Hematopoietic multipotent progenitor cell treated with erythropoietin and hydrocortisone succinate and interleukin-3 and kit ligand, for 17 days (in vitro differentiated cells): ENCODE measurements around the gene ATP9A.
"Not testable (repeated sequence)": the region's sequence is repeated elsewhere in the genome, so short reads cannot be mapped to it uniquely, and the experiment has no call there.

ENCODE experiments used
- DNase-seq: peaks from one replicate; pipeline ENCODE4 v3.0.0-alpha.2; 2015; ENCODE audit warnings: low spot score

The ATP9A gene

DNA sequence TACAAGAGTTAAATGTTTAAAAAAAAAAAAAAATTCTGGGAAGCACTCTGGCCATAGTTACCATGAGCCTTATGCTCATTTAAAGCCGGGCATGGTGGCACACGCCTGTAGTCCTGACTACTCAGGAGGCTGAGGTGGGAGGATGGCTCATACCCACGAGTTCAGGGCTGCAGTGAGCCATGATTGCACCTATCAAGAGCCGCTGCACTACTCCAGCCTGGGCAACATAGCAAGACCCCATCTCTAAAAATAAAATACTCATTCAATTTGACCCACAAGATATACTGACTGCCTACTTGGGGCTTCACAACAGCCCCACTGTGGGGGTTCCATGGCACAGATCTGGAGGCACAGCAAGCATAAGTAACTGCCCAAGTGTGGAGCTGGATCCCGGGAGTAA, 113.7 kb downstream of the ATP9A start:
- no peak for DNase-seq

DNA sequence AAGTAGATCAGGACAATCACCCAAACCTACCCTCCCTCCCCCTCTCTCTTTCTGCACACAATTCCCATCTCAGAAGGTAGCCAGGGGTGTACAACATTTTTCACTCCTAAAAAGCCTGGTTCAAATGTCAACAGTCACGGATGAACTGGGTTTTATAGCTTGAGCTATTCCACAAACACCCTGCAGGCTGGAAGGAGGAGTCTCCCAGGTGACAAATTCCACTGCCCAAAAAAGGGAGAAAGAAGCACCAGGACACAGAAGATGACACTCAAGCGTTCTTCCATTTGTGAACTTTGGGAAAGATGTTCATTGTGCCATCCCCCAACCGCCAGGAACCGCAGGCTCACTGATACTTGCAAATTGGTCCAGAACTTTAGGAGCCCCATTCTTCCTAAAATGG, 114.1 kb downstream of the ATP9A start:
- DNase-seq = no peak

DNA sequence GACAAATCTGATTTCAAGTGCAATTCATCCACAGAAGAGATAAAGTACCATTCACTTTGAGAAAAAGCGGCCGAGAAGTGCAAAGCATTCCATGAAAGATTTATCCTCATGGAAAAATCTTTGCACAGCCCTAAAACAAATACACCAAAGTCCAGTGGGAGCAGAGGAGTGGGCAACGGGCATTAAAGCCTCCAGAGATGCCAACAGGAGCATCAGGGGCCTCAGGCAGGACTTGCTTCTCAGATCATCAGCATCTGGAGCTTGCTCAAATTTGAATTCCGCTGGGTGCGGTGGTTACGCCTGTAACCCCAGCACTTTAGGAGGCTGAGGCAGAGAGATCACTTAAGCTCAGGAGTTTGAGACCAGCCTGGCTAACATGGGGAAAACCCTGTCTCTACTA, 115.0 kb downstream of the ATP9A start:
- DNase-seq = no peak

DNA sequence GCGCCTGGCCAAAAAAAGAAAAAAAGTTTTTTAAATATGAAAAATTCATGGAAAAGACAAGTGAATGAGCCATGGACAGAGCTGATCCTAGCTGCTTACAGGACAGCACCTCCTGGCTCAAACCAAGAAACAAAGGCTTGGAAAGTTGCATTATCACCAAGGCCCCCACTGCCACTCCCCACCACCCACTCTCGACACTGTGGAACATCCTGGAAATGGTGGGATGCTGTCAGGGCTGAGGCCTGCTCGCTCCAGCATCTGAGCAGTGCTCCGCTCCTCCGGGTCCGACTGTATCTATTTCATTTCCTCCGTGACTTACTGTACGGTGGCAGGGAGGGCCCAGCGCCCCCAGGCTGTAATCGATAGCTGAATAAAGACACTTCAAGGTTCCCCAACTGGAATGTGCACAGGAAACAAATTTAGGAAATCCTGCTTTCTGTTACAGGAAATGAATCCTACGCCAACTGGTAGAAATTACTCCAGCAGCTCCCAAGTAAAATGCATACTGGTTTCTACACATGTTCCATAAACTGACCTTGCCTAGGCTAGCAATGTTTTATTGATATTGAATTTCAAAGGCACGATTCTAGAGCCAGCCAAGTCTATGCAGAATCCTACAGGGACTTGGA, 116.2 kb downstream of the ATP9A start:
- DNase-seq = no peak

DNA sequence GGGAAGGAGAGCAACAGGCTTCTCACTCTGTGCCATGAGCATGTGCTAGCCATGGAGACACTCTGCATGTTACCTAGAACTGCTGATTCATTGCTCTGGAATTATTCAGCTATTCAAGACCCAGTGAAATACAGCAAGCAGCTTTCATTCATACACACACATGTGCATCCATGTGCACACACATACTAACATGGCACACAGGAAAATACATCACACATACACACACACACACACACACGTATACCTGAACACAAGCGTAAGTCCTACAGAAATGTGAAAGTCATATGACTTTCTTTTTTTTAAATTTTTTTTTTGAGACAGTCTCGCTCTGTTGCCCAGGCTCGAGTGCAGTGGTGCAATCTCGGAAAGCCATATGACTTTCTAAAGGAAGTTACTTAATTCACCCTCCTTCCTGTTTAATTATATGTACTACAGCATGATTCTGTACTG, 117.5 kb downstream of the ATP9A start:
- DNase-seq = no peak

DNA sequence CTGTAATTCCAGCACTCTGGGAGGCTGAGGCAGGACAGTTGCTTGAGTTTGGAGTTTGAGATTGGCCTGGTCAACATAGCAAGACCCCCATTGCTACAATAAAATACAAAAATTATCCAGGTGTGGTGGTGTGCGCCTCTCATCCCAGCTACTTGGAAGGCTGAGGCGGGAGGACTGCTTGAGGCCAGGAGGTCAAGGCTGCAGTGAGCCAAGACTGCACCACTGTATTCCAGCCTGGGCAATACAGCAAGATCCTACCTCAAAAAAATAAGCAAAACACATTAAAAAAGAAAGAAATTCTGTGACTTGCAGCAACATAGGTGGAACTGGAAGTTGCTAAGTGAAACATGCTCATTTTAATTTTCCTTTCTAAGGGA, 119.6 kb downstream of the ATP9A start:
- no peak for DNase-seq

DNA sequence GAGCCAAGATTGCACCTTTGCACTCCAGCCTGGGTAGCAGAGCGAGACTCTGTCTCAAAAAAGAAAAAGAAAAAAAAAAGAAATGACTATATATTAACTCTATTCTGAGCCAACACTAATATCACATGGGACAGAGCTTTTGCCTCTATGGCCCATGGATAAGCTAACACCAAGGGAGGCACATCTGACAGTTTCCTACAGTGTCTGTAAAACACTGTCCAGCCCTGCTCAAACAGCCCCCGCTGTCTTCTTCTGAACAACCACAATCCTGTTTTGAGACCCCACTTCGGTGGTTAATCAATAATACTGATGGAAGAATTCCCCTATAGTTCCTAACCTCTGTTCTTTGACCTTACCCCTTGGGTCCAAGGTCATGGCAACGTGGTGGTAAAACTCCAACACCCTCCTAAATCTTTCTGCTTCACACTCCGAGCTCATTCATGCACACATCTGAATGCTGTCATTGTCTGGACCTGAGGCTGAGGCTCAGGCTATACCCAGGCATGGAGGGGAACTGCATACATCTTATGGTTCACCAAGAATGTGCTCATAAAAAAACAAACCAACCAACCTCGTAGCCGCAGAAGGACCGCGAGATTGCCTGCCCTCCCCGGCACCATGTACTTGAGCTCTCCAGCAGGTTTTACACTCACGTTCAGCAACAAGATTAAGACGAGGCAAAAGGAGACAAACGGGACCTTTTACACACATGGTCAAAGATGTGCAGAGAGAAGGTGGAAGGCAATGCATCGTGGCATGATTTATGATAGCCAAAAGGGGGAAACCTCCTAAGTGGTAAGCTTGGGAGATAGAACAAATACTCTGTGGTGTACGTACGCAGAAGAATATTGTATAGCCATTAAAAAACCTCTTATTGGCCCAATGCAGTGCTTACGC, 120.3 kb downstream of the ATP9A start:
- DNase-seq = no peak

DNA sequence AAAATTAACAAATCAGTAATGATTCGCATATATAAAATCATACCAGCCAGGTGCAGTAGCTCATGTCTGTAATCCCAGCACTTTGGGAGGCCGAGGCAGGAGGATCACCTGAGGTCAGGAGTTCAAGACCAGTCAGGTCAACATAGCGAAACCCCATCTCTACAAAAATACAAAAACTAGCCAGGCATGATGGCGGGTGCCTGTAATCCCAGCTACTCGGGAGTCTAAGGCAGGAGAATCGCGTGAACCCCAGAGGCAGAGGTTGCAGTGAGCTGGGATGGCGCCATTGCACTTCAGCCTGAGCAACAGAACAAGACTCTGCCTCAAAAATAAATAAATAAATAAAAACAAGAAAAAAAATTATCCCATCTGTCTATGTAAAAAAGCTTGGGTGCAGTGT, 124.4 kb downstream of the ATP9A start:
- not testable (repeated sequence) for DNase-seq

DNA sequence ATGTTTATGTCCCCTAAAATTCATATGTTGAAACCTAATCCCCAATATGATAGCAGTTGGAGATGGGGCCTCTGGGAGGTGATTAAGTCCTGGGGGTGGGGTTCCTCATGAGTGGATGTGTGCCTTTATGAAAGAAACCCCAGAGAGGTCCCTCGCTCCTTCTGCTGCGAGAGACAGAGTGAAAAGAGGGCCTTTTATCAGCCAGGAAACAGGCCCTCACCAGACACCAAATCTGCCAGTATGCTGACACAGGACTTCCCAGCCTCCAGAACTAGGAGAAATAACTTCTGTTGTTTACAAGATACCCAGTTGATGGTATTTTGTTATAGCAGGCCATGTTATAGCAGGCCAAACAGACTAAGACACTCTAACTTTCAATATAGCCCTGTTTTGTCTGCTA, 124.8 kb downstream of the ATP9A start:
- DNase-seq = no peak

DNA sequence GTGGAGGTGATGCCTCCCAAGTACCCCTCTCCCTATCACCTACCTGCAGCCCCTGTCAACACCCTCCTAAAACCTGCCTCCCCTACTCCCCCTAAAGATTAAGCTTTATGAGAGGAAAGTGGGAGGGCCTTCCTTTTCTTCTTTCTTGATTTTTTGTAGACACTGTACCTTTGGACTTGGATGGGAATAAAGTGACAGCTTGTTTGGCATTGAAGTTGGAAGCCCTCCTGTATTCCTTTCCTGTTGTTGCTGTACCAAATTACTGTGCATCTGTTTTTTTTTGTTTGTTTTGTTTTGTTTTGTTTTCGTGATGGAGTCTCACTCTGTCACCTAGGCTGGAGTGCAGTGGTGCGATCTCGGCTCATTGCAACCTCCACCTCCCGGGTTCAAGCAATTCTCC, 126.3 kb downstream of the ATP9A start:
- DNase-seq = no peak

DNA sequence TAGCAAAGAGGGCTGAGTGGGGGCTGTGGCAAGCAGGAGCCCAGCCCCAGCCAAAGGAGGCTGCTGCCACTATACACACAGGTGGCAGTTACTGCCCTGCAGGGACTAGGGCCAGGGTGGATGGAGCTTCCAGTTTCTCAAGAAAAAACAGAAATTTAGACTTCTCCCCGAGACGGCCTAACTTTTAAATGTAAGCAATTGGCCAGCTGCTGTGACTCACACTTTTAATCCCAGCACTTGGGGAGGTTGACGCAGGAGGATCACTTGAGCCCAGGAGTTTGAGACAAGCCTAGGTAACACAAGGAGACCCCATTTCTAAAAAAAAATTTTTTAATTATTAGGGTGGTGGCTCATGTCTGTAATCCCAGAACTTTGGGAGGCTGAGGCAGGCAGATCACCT, 127.4 kb downstream of the ATP9A start:
- DNase-seq = no peak

DNA sequence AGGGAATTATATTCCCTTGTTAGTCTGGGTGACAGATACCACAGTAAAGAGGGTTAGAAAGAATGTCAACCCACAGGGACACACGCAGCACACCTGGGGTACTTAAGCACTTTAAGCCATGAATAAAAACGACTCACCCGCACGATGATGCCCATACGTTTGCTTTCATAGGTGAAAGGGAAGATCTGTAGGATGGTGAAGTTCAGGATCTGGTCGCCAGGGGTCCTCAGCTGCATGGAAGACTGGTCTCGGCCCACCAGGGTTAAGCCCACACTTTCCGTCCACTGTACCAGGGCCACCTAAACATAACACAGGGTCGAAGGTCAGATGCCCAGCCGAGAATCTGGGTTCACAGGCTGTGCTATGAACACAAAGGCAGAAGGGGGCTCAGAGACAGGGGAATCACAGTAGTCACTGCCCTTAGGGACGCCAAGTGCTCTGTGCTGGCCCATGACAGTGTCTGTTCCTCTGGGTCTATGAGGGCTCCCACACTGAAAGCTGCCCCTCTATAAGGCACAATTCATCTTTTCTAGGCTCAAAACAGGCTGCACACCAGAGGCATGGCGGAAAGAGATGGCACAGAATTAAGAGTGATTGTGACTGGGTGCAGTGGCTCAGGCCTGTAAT, 128.9 kb downstream of the ATP9A start:
- DNase-seq = peak; percentile 21

DNA sequence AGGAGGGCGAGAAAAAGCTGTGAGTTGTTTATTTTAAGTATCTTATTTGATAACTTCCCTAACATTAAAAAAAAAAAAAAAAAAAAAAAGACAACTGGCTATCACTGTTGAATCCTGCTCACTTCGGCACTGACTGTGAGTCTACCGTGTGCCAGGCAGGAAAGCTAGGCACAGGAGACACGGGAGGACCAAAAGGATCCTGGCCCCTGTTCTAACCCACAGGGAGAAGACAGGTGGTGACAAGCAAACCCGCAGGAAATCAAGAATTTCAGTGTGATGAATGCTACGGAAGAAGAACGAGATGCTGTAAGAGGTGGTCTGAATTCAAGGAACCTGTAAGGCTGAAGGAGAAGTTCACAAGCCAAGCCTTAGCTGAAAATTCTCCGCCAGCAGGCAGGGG, 130.9 kb downstream of the ATP9A start:
- DNase-seq = no peak

DNA sequence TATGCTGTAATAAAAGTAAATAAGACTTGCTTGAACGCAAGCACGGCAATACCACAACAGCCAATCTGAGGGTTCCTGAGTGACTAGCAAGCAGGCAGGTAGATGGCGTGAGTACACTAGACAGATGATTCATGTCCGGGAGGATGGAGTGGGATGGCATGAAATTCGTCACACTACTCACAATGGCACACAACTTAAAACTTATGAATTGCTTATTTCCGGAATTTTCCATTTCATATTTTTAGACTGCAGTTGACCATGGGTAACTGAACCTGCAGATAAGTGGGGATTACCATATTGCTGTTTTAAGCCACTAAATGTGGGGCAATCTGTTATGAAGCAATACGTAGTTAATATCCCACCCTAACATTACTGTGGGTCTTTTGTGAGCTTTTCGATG, 132.1 kb downstream of the ATP9A start:
- DNase-seq = no peak

DNA sequence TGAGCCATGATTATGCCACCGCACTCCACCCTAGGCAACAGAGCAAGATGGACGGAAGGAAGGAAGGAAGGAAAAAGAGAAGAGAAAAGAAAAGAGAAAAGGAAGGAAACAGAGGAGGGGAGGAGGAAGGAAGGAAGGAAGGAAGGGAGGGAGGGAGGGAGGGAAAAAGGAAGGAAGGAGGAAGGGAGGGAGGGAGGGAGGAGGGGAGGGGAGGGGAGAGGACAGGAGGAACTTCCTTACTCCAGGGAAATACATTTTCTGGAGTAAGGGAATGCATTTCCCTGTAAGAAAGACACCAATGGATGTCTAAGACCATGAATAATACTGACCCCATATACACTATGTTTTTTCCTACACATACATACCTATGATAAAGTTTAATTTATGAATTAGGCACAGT, 132.5 kb downstream of the ATP9A start:
- no peak for DNase-seq

DNA sequence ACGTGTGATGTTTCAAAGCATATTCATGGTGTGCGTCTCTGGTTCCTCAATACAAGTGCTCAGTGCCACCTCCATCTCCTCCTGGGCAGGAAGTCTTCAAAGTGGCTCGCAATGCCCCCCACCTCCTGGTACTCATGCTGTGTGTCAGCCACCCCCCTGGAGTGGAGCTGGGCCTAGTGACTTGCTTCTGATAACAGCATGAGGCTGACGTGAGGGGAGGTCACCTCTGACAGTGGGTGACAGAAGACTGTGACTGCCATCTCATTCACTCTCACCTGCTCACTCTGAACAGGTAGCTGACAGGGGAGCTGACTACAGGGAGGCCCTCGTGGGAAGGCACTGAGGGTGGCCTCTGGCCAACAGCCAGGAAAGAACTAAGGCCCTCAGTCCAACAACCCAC, 133.3 kb downstream of the ATP9A start:
- no peak for DNase-seq

DNA sequence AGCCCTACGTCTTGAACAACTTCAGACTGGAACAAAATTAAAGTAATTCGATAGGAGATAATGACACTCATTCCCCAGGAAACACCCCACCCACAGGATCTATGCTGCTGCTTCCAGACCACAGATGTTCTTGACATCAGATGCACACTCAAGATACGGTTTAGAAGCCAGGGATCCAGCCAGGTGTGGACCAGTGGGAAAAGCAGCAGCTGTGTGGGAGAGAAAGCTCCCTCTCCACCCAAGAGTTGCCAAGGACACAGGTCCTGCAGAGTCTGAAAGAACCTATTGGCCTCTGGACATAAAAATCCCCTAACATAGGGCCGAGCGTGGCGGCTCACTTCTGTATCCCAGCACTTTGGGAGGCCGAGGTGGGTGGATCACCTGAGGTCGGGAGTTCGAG, 133.9 kb downstream of the ATP9A start:
- DNase-seq = no peak

DNA sequence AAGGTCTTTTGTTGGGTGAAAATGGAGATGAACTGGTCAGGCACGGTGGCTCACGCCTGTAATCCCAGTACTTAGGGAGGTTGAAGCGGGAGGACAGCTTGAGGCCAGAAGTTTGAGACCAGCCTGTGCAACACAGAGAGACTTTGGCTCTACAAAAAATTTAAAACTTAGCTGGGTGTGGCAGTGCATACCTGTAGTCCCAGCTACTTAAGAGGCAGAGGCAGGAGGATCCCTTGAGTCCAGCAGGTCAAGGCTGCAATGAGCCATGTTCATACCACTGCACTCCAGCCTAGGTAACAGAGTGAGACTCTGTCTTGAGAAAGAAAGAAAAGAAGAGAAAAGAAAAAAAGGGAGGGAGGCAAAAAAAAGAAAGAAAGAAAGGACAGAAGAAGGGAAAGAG, 134.8 kb downstream of the ATP9A start:
- no peak for DNase-seq

DNA sequence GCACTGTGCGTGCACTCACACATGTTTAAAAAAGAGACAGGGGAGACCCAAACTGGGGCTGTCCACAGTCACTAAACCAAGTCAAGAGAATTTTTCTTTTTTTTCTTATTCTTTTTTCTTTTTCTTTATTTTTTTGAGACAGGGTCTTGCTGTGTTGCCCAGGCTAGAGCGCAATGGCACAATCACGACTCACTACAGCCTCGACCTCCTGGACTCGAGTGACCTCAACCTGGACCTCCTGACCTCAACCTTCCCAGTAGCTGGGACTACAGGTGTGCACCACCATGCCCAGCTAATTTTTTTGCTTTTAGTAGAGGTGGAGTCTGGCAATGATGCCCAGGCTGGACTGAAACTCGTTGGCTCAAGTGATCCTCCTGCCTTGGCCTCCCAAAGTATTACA, 136.2 kb downstream of the ATP9A start:
- no peak for DNase-seq

DNA sequence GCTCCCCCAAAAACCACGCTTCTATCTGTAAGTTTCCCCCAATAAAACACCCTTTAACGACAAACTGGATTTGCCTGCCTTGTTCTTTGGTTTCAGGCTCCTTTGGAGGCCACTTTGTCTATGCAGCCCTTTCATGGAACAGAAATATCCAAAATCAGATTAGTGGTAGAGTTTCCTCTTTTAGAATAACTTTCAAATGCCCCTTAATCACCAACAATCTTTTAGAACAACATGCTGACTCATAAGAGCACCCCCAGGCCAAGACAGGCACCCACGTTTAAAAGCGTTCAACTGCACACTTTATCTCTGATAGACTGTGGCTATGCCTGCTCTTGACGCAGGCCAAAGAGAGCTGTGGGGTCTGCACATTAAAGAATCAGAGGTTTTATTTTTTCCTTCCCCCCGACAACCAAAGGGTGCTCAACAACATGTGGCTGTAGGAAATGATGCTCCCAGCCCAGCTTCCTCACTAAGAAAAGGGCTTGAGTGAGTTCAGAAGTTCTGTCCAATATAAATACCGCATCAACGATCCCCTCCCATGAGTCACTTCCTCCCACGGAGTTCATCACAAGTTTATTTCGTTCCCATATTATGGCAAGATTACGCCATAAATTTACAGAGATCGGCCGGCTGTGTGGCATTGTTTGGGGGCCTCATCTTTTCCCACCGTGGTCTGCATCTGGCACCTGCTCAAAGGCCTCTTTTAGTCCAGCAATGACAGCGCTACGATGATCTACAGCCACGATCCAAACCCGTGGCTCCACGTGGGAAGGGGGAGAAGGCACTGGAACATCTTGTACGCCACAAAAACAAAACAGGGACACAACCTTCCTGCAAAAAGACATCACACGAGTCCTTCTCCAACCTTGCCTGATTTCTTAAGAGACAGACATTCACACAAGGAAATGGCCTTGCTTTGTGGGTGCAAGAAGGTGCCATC, 136.9 kb downstream of the ATP9A start:
- DNase-seq = no peak

DNA sequence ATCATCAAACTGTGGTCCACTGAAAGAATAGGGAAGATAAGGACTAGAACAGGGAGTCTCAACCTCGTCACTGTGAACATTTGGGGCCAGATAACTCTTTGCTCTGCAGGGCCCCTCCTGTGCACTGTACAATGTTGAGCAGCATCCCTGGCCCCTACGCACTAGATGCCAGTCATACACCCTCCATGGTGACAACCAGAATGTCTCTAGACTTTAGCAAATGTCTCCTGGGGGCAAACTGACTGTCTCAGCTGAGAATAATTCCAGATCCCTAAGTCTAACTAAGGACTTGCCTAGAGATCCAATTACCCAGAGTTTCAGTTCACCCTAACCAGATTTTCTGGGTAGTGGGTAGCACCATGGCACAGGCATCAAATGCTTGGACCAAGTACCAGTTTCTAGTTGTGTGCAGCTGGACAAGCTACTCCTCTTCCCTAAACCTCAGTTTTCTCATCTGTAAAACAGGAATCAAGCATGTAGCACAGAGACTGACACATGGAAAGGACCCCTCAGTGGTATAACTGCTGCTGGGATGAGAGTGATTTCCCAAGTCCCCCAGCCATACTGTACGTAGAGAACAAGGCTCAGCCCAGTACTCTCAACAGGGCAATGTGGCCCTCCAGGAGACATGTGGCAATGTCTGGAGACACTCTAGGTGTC, 138.7 kb downstream of the ATP9A start:
- DNase-seq = no peak
